WTC11 (cell line): ENCODE measurements around the gene GJB3.

ENCODE experiments used
- CTCF ChIP-seq: fragments of 200-600 bp; IDR thresholded peaks from 2 replicates; pipeline ENCODE4 v1.8.0; 2022; ENCODE audit warnings: antibody characterized with exemption
- E2F5 ChIP-seq: sonication (generic); formaldehyde crosslinking; IDR thresholded peaks from 2 replicates; pipeline ENCODE4 v1.8.1; 2022; ENCODE audit warnings: mild to moderate bottlenecking, moderate library complexity, missing genetic modification reagents
- FOXJ3 ChIP-seq: sonication (generic); formaldehyde crosslinking; IDR thresholded peaks from 2 replicates; pipeline ENCODE4 v1.9.0; 2021; ENCODE audit warnings: missing genetic modification reagents, mild to moderate bottlenecking, borderline replicate concordance
- JAZF1 ChIP-seq: fragments of 250-450 bp; sonication (Bioruptor Pico); IDR thresholded peaks from 2 replicates; pipeline ENCODE4 v1.9.0; 2021; ENCODE audit warnings: moderate library complexity, mild to moderate bottlenecking, inconsistent platforms
- MAX ChIP-seq: sonication (generic); formaldehyde crosslinking; IDR thresholded peaks from 2 replicates; pipeline ENCODE4 v1.8.0; 2022; ENCODE audit warnings: mild to moderate bottlenecking, missing genetic modification reagents
- NFYB ChIP-seq: sonication (generic); formaldehyde crosslinking; conservative IDR thresholded peaks from 2 replicates; pipeline ENCODE4 v1.8.0; 2022; ENCODE audit warnings: low read depth, missing genetic modification reagents
- NR3C1 ChIP-seq: sonication (generic); formaldehyde crosslinking; conservative IDR thresholded peaks from 2 replicates; pipeline ENCODE4 v1.8.1; 2023; ENCODE audit warnings: low read depth, mild to moderate bottlenecking, missing genetic modification reagents
- TCF7 ChIP-seq: sonication (generic); formaldehyde crosslinking; IDR thresholded peaks from 2 replicates; pipeline ENCODE4 v1.8.0; 2022; ENCODE audit warnings: mild to moderate bottlenecking, low read depth, missing genetic modification reagents, moderate library complexity
- USF1 ChIP-seq: sonication (generic); formaldehyde crosslinking; IDR thresholded peaks from 2 replicates; pipeline ENCODE4 v1.8.0; 2022; ENCODE audit warnings: mild to moderate bottlenecking, missing genetic modification reagents
- USF2 ChIP-seq: sonication (generic); formaldehyde crosslinking; IDR thresholded peaks from 2 replicates; pipeline ENCODE4 v1.8.1; 2023; ENCODE audit warnings: mild to moderate bottlenecking, missing genetic modification reagents, moderate library complexity
- ZBTB43 ChIP-seq: sonication (generic); formaldehyde crosslinking; IDR thresholded peaks from 2 replicates; pipeline ENCODE4 v1.8.1; 2023; ENCODE audit warnings: mild to moderate bottlenecking, missing genetic modification reagents
- ZSCAN18 ChIP-seq: fragments of 250-450 bp; sonication (Bioruptor Pico); IDR thresholded peaks from 2 replicates; pipeline ENCODE4 v2.1.2; 2022; ENCODE audit warnings: mild to moderate bottlenecking, moderate library complexity

- TF ChIP-seq CTCF (no peak), E2F5 (CRISPR knock-in tag) (no peak), USF2 (no peak), MAX (CRISPR knock-in tag) (no peak), FOXJ3 (CRISPR knock-in tag) (no peak), NFYB (no peak), ZSCAN18 (CRISPR knock-in tag) (no peak), NR3C1 (no peak), JAZF1 (no peak), TCF7 (no peak), USF1 (CRISPR knock-in tag) (no peak), ZBTB43 (no peak)
Measured at GRCh38 chr1:34777519-34778321, 3.3 kb upstream of the GJB3 start.
